GM21717 (cell line): ENCODE measurements around the gene PSMC2.
"Not testable (repeated sequence)": the region's sequence is repeated elsewhere in the genome, so short reads cannot be mapped to it uniquely, and the experiment has no call there.

Source experiments
- ATAC-seq: cut with Tn5 transposase; IDR thresholded peaks from one replicate; pipeline ENCODE4 v1.9.1; 2021; ENCODE audit warnings: mild to moderate bottlenecking, moderate library complexity; ENCODE audit not compliant: unreplicated experiment

The PSMC2 gene

DNA sequence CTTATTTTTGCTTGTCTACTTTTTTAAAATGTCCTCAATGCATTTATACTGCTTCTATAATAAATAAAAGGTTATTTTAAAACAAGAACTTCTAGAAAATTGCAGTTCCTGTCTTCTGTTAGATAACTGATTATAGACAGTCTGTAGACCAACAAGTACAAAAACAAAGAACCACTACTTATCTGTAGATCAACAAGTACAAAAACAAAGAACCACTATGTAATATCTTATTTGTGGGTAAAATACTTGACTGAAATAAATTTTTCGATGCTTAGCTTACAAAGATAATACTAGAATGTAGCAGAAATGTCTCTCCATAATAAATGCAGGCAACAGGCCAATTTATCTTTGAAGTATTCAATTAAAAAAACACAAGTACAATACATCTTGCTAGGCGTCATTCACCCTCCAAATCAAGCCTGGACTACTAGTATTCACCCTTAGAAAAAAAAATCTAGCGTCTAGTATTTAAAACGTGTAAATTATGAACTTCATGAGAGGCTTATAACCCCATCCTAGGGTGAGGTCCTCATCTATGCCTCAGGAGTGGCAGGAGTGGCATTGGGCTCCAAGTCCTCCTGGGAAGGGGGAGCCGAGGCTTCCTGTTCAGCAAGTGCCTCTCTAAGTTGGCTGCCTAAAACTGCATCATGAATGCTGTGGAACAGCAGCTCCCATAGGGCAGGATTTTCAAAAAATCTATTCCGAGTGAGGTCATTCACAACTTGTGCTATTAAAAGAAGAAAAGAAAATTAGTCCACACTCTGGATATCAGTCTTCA is 26.6 kb downstream of the PSMC2 start:
- no peak for ATAC-seq

DNA sequence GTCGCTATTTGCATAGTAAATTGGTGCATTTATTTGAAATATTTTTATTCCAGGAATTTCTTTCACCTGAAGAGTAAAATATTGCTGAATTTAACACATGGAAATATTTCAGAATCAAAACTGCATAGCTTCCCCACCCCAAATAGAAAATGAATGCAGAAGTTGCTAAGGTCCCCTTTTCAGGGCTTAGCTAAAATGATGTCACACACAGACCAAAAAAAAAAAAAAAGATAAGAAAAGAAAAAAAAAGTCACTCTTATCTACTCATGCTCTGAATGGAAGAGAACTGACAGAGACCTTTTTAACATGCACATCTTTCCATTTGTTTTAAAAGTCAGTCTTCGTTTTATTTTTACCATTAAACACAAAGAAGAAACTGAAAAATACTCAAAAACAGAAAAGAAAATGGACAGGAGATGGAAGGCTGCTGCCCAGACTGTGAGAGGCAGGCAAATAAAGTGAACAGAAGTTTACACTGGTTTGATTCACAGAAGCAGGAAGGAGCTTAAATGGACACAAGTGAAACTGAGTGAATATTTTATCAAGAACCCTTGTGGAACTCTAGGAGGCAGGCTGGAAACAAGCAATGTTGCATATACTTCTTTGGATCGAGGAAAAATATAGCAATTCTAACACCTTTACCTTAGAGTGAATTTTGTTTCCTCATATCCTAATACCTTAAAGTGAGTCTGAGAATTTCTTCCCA is 32.0 kb downstream of the PSMC2 start:
- ATAC-seq: no peak

GRCh38 chr7:103380395-103381191 is 33.1 kb downstream of the PSMC2 start:
- no peak for ATAC-seq

DNA sequence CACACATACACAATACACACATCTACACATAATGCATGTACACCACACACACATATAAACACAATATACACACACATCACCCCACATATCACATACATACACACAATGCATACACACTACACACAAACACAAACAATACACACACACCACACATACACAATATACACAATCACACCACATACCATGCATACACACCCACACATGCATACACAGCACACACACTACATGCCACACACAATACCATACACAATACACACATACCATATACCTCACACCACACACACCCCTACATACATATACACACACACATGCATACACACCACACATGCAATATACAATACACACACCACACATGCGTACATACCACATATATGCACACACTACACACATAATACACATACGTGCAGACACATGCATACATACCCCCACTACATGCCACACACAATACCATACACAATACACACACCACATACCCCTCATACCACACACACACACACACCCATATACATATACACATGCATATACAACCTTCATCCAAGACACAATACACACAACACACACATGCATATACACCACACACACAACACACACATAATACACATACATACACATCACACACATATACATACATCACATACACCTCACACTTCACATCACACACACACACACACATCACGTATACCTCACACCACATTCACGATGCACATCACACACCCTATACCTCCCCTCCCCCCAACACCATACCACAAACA is 34.0 kb downstream of the PSMC2 start:
- no peak for ATAC-seq

- ATAC-seq: no peak
Observed at GRCh38 chr7:103382032-103382402, 34.6 kb downstream of the PSMC2 start.

- no peak for ATAC-seq
Observed at GRCh38 chr7:103387242-103387641, 39.8 kb downstream of the PSMC2 start.

- no peak for ATAC-seq
Observed at GRCh38 chr7:103388469-103389140, 41.2 kb downstream of the PSMC2 start.

DNA sequence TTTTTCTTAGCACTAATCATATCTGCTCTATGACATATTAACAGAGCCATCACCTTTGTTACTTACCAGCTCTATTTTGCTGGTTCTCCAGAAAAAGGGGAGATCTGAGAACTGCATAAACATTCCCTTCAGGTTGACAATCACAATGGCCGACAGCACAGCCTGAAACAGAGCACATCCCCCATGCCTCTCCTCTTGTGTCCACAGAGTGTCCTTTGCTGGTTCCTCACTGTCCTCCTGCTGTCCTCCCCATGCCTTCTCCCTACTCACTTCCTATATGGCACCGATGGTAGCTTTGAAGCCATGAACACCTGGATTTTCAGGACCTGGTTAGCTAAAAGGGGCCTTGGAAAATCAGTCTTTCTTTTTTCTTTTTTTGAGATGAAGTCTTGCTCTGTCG is 41.8 kb downstream of the PSMC2 start:
- ATAC-seq: no peak

- no peak for ATAC-seq
Observed at GRCh38 chr7:103391150-103391549, 43.7 kb downstream of the PSMC2 start.

- ATAC-seq: no peak
Observed at GRCh38 chr7:103391976-103392375, 44.5 kb downstream of the PSMC2 start.

DNA sequence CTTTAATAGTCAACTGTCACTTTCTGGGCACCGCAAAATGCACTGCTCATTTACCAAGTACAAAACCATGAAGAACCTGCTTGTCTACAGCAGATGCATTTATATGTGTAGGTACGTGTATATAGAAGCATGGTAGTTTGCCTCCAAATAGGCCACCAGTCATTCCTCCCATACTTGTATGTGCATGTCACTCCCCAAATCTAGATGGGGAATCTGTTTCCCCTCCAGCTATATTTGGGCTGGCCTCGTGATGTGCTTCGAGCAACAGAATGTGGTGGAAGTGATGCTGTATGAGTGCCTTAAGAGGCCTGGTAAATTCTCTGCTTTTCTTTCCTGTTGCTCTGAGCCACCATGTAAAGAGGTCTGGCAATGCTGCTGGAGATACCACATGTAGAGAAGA is 47.1 kb downstream of the PSMC2 start:
- ATAC-seq: no peak

DNA sequence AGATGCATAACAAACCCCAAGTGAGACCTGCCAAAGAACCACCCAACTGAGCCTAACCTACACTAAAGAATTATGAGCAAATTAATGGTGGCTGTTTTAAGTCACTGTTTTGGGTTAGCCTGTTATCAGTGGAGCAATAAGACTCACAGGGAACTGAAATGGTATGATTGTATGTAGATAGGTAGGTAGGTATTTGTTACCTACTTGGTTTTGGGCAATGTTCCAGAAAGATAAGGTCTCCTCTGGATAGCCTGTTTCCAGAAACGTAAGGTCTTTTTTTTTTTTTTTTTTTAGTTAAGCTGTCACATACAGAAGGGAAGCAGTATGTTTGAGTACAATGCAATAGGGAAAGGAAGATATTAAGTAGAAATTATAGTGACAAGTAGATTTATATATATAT is 47.6 kb downstream of the PSMC2 start:
- ATAC-seq: no peak

DNA sequence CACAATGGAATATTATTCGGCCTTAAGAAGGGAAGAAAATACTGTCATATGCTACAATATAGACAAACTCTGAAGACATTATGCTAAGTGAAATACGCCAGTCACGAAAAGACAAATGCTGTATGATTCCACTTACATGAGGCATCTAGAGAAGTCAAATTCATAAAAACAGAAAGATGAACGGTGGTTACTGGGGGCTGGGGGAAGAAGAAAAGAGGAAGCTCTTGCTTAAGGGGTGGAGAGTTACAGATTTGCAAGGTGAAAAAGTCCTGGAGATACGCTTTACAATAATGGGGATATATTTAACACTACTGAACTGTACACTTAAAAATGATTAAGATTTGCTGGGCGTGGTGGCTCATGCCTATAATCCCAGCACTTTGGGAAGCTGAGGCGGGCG is 49.0 kb downstream of the PSMC2 start:
- no peak for ATAC-seq

DNA sequence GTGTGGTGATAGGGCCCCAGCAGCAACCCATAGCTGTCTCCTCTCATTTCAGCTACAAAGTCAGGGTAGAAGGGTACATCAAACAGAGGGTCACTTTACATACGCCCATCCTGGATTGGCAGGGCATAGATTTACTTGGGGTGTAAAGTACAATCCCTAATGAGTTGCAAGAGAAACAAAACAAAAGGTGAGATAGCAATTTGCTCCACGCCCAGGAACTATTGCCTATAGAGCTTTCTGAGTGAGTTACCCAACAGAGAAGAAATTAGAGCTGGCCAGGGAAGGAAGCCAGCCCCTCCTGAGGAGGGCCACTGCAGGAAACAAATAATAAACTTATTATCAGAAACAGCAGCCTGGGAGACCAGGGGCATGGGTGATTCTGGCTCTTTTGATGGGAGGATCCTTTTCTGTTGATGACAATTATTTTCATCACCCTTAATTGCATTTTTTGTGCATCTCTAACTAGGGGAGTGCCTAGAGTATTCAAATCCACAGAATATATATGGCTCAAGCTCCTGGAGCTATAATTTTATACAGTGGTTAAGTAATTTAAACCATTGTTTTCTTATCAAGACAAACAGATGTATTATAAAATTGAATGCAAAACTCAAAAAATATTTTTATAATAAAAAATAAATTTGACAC is 51.2 kb downstream of the PSMC2 start:
- no peak for ATAC-seq

DNA sequence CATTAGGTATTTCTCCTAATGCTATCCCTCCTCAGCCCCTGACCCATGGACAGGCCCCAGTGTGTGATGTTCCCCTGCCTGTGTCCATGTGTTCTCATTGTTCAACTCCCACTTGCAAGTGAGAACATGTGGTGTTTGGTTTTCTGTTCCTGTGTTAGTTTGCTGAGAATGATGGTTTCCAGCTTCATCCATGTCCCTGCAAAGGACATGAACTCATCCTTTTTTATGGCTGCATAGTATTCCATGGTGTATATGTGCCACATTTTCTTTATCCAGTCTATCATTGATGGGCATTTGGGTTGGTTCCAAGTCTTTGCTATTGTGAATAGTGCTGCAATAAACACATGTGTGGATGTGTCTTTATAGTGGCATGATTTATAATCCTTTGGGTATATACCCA is 52.2 kb downstream of the PSMC2 start:
- ATAC-seq: not testable (repeated sequence)

GRCh38 chr7:103405789-103406613 is 58.6 kb downstream of the PSMC2 start:
- ATAC-seq: not testable (repeated sequence)

- no peak for ATAC-seq
Observed at GRCh38 chr7:103412151-103412550, 64.7 kb downstream of the PSMC2 start.

- ATAC-seq: no peak
Observed at GRCh38 chr7:103413407-103413806, 66.0 kb downstream of the PSMC2 start.

DNA sequence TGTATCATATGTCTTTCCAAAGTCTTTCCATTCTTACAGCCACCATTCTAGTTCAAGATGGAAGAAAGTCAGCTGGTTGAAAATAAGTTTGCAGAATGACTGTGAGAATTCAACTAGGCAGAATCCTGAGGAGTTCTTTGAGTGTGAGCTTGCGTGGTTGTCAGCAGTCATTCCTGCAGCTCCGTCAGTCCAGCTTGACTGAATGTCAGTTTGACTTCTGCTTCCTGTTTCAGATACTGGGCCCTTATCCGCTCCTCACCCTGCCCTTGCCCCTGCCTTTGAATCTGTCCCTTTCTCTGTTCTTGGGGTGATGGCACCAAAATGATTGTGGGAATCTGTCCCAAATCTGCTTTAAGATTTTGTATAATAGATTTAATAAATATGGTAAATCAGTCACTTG is 70.8 kb downstream of the PSMC2 start:
- ATAC-seq: no peak
